ENCODE measurements around the gene PAX5.
"Not testable (repeated sequence)": the region's sequence is repeated elsewhere in the genome, so short reads cannot be mapped to it uniquely, and the experiment has no call there.

PAX5 gene

DNA sequence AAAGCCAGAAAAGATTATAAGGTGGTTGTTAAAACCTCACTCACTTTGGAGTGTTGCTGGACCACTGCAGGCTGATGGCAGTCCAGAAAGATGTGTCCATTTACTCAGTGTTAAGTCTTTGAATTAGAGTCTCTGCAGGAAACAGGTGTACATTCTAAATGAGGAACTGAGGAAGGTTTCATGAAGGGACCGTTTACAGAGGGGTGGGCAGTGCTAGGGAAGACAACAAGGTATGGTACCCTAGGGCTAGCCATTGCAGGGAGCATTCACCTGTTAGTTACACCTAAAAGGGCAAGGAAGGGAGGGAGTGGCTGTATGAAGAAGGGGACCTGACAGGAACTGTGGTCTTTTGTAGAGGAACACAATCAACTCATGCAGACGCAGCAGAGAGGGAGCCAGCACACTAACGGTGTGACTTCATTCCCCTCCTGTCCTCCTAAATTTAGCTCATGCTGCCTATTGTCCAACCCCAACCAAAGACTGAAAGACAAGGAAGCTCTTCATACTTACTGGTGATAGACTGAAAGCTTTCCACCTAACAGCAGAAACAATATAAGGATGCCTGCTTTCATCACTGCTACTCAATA, 32.2 kb upstream of the PAX5 start:
- in situ Hi-C loops (cut with HindIII; ENCODE audit: low pct_ligation_motif_present, low sequenced_read_pairs): no loop called here
- Histone ChIP-seq H3K4me3 (ENCODE audit: low read depth, low read length) (no peak overlapping the region), H3K27ac (no peak overlapping the region), H3K27me3 (replicated peaks) (peaks cover 3% of the 10 kb centered on the region), H3K36me3 (replicated peaks) (no peaks in the 10 kb centered on the region)
- DNase-seq: no peak
- TF ChIP-seq, protein P1, sequence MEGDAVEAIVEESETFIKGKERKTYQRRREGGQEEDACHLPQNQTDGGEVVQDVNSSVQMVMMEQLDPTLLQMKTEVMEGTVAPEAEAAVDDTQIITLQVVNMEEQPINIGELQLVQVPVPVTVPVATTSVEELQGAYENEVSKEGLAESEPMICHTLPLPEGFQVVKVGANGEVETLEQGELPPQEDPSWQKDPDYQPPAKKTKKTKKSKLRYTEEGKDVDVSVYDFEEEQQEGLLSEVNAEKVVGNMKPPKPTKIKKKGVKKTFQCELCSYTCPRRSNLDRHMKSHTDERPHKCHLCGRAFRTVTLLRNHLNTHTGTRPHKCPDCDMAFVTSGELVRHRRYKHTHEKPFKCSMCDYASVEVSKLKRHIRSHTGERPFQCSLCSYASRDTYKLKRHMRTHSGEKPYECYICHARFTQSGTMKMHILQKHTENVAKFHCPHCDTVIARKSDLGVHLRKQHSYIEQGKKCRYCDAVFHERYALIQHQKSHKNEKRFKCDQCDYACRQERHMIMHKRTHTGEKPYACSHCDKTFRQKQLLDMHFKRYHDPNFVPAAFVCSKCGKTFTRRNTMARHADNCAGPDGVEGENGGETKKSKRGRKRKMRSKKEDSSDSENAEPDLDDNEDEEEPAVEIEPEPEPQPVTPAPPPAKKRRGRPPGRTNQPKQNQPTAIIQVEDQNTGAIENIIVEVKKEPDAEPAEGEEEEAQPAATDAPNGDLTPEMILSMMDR (IDR thresholded peaks at IDR 0.05; ENCODE audit: low read depth, low read length, missing control alignments): no peak

DNA sequence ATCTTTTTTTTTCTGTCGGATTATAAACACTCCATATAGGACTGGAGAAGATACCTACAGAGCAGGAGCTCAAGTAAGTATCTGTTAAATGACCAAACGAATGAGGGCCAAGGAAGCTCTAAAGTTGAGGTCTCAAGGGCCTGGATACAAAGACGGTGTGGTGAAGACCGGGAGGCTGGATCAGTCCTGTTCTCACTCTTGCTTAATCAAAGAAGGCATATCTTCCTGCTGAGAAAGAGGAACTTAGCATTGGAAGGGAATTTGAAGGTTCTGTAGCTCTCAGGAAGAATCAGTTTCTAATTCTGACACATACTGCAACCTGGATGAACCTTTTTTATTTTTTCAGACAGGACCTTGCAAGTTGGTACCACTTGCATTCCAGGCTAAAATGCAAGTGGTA, 28.3 kb upstream of the PAX5 start:
- no peak for DNase-seq

DNA sequence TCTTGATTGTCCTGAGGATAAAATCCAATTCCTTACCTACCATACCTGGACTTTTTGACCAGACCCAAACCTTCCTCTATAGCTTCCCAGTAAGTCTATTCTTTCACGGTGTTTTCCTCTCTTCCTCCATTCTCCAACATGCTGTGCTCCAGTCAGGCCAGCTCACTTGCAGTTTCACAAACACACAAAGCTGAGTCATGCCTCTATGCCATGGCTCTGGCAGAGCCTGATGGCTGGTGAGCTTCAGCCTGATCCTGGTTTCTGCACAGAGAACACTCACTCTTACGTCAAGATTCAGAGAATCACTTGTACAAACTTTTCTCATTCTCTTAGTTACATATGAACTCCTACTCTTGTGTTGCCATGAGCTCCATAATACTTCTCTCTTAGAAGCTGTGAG, 27.7 kb upstream of the PAX5 start:
- Histone ChIP-seq H3K27ac (no peak overlapping the region), H3K4me3 (ENCODE audit: low read depth, low read length) (no peak overlapping the region), H3K27me3 (replicated peaks) (peaks cover 13% of the 10 kb centered on the region), H3K36me3 (replicated peaks) (no peaks in the 10 kb centered on the region)
- TF ChIP-seq, protein P1 (IDR thresholded peaks at IDR 0.05; ENCODE audit: low read depth, low read length, missing control alignments): no peak
- in situ Hi-C loops (cut with HindIII; ENCODE audit: low pct_ligation_motif_present, low sequenced_read_pairs): no loop called here
- DNase-seq: peak; percentile 34

More for the DNA sequence above, 28.3 kb upstream of the PAX5 start:
- no peak overlapping the region for H3K4me3 ChIP-seq (ENCODE audit: low read depth, low read length)
- H3K27ac ChIP-seq: no peak overlapping the region
- TF ChIP-seq, protein P1 (IDR thresholded peaks at IDR 0.05; ENCODE audit: low read depth, low read length, missing control alignments): no peak
- H3K36me3 ChIP-seq (replicated peaks): no peaks in the 10 kb centered on the region
- H3K27me3 ChIP-seq (replicated peaks): peaks cover 10% of the 10 kb centered on the region
- in situ Hi-C loops (cut with HindIII; ENCODE audit: low pct_ligation_motif_present, low sequenced_read_pairs): no loop called here

DNA sequence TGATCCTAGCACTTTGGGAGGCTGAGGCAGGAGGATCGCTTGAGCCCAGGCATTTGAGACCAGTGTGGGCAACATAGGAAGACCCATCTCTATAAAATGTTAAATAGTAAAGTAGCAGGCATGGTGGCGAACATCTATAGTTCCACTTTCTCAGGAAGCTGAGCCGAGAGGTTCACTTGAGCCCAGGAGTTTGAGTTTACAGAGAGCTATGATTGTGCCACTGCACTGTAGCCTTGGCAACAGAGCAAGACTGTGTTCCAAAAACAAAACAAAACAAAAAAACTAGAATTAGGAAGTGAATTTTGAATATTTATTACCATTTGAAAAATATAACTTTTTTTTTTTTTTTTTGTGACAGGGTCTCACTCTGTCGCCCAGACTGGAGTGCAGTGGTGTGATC, 26.8 kb upstream of the PAX5 start:
- in situ Hi-C loops (cut with HindIII; ENCODE audit: low pct_ligation_motif_present, low sequenced_read_pairs): no loop called here

DNA sequence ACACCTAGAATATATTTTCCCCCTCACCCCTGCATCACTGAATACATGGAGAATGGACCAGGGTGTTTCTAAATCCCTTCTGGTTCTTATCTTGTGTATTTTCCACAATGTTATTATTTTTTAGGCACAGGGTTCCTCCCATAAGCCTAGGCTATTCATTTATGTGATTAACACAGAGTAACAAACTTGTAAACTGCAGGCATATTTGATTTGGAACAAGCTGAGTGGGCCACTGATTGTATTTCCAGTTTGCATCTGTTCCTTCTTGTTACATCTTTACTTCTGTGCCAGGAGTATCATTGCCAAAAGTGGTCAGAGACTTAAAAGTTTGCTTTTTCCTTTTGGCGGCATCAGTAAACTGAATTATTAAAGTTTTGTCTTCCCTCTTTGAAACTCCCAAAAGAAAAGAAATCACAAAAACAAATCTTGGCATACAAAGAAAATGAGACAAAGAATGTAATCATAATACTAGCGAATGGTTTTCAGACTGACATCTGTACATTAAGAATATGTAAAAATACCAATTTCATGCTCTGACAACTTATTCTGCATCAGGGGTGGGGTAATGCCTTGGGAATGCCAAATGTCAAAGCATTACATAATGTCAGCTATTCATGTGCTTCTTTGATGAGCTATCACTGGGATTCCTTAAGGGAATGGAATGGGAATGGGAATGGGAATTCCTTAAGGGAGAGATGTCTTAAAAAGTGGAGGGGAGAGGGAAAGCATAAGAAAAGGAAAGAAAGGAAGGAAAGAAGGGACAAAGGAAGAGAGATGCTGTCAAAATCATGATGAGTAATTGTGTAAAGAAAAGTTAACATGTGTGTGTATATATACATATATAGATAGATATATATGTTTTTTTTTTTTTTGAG, 22.2 kb upstream of the PAX5 start:
- no peak for DNase-seq
- no peak overlapping the region for H3K4me3 ChIP-seq (ENCODE audit: low read depth, low read length)
- no peak overlapping the region for H3K27ac ChIP-seq
- TF ChIP-seq, protein P1 (IDR thresholded peaks at IDR 0.05; ENCODE audit: low read depth, low read length, missing control alignments): no peak
- in situ Hi-C loops (cut with HindIII; ENCODE audit: low pct_ligation_motif_present, low sequenced_read_pairs): no loop called here
- peaks cover 29% of the 10 kb centered on the region for H3K27me3 ChIP-seq (replicated peaks)
- H3K36me3 ChIP-seq (replicated peaks): no peaks in the 10 kb centered on the region

More for the DNA sequence above, 26.8 kb upstream of the PAX5 start:
- Histone ChIP-seq H3K27ac (no peak overlapping the region), H3K36me3 (replicated peaks) (no peaks in the 10 kb centered on the region), H3K4me3 (ENCODE audit: low read depth, low read length) (no peak overlapping the region), H3K27me3 (replicated peaks) (peaks cover 18% of the 10 kb centered on the region)
- no peak for DNase-seq
- TF ChIP-seq, protein P1 (IDR thresholded peaks at IDR 0.05; ENCODE audit: low read depth, low read length, missing control alignments): no peak

DNA sequence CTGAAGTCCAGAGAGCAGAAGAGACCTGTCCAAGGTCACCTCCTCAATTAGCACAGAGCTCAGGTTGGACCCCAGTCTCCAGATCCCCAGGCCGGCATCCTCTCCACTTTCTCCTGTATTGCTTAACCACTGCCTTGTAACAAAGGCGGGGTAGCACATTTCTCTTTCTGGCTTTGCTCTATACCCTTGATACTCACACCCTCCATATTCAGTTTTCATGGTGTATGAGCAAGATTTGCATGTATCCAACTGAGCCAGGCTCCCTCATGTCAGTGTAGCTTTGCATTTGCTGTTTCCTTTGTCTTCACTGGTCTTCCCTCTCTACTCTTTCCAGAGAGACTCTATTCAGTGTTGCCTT, 20.3 kb upstream of the PAX5 start:
- H3K27ac ChIP-seq; H3K36me3 ChIP-seq (replicated peaks); H3K4me3 ChIP-seq (ENCODE audit: low read depth, low read length); DNase-seq; in situ Hi-C loops (cut with HindIII; ENCODE audit: low pct_ligation_motif_present, low sequenced_read_pairs): not testable (repeated sequence)
- H3K27me3 ChIP-seq (replicated peaks): peaks cover 37% of the 10 kb centered on the region
